Stimulated activated CD4-positive, alpha-beta T cell treated with anti-CD3 and anti-CD28 coated beads, Interleukin-15, amount 100 ng/mL, for 48 hours (primary cell): ENCODE data around the gene TAF1D.

Source experiments
- DNase-seq, 2 donors: peaks; one replicate each; pipeline ENCODE4 v3.0.0-alpha.2; 2020; ENCODE audit warnings: low read depth in 2 of 2

Gene TAF1D

GRCh38 chr11:93724089-93724488 is 17.2 kb downstream of the TAF1D start:
- no peak for DNase-seq

GRCh38 chr11:93720522-93720921 is 20.8 kb downstream of the TAF1D start:
- DNase-seq, result no peak

GRCh38 chr11:93719310-93719709 is 22.0 kb downstream of the TAF1D start:
- DNase-seq, result no peak

GRCh38 chr11:93718057-93718563 is 23.2 kb downstream of the TAF1D start:
- no peak for DNase-seq

- DNase-seq, result no peak
These were observed 23.8 kb downstream of the TAF1D start for GRCh38 chr11:93717501-93717900.

- no peak for DNase-seq
These were observed 25.4 kb downstream of the TAF1D start for GRCh38 chr11:93715797-93716396.

GRCh38 chr11:93712678-93713077 is 28.6 kb downstream of the TAF1D start:
- no peak for DNase-seq

- no peak for DNase-seq
These were observed 31.1 kb downstream of the TAF1D start for GRCh38 chr11:93710239-93710638.

GRCh38 chr11:93704237-93704636 is 37.1 kb downstream of the TAF1D start:
- DNase-seq, result no peak

GRCh38 chr11:93700830-93701229 is 40.5 kb downstream of the TAF1D start:
- DNase-seq, result no peak

GRCh38 chr11:93697611-93698010 is 43.7 kb downstream of the TAF1D start:
- DNase-seq, result no peak

GRCh38 chr11:93694557-93694956 is 46.7 kb downstream of the TAF1D start:
- DNase-seq, result no peak

- DNase-seq, result no peak
These were observed 47.2 kb downstream of the TAF1D start for GRCh38 chr11:93694109-93694508.

GRCh38 chr11:93689240-93689639 is 52.1 kb downstream of the TAF1D start:
- peak; percentile 2 to 39 for DNase-seq

GRCh38 chr11:93686812-93687211 is 54.5 kb downstream of the TAF1D start:
- no peak for DNase-seq

GRCh38 chr11:93686226-93686625 is 55.1 kb downstream of the TAF1D start:
- no peak for DNase-seq
